Cortex of kidney (tissue), 1 donor: ENCODE measurements around the gene EHD2.
"Not testable (repeated sequence)": the region's sequence is repeated elsewhere in the genome, so short reads cannot be mapped to it uniquely, and the experiment has no call there.

Source experiments
- DNase-seq: peaks from one replicate; lab custom pipeline; 2025; lab: John Stamatoyannopoulos, UW

EHD2 gene, protein sequence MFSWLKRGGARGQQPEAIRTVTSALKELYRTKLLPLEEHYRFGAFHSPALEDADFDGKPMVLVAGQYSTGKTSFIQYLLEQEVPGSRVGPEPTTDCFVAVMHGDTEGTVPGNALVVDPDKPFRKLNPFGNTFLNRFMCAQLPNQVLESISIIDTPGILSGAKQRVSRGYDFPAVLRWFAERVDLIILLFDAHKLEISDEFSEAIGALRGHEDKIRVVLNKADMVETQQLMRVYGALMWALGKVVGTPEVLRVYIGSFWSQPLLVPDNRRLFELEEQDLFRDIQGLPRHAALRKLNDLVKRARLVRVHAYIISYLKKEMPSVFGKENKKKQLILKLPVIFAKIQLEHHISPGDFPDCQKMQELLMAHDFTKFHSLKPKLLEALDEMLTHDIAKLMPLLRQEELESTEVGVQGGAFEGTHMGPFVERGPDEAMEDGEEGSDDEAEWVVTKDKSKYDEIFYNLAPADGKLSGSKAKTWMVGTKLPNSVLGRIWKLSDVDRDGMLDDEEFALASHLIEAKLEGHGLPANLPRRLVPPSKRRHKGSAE

GRCh38 chr19:47713046-47714021, at the start of gene EHD2:
Gene EHD2 (plus strand): TSS chr19:47713422. CDS start chr19:47716613, 3,191 bp downstream.
- no peak for DNase-seq

- DNase-seq, result no peak
These were observed 49.7 kb upstream of the EHD2 start for GRCh38 chr19:47663435-47663910.

DNA sequence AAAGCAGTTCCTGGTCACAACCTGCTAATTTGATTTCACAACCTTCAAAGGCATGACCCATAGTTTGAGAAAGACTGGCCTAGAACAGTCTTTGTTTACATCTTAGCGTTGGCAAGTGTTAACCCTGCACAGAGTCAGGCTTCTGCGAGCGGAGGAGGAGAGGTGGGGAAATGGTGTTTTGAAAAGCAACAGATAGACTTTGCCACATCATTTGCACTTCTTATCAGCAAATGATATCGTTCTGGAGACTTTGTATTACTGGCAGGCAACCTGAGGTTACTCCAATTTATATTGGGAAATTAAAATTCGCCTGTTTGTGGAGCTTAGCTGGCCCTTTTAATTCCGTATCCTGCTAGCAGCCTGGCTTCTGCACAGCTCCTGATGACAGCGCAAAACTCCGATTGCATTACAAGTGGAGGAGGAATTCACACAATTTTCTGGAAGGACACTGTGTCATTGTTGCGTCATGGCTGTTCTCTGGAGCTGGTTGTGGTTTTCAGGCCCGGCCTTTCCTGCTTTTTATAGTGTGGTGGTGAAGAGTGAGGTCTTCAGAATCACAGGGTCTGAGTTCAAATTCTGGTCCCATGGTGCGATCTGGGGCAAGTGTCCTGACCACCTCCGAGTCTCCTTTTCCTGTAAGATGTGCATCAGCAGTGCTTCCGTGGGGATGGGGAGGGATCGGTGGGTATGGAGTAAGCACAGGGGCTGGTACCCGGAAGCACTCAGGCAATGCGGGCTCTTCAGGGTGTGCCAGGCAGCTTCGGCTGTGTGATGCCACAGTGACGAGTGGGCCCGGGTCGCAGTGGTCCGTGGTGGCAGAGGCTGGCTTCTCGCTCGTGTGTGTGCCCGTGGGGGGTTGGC, 49.1 kb upstream of the EHD2 start:
- no peak for DNase-seq

DNA sequence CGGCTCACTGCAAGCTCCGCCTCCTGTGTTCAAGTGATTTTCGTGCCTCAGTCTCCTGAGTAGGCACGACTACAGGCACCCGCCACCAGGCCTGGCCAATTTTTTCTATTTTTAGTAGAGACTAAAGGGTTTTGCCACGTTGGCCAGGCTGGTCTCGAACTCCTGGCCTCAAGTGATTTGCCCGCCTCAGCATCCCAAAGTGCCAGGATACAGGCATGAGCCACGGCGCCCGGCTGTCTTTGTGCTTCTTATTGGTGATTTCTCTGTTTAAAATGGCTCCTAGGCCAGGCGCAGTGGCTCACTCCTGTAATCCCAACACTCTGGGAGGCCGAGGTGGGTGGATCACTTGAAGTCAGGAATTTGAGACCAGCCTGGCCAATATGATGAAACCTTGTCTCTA, 44.7 kb upstream of the EHD2 start:
- DNase-seq, result not testable (repeated sequence)

DNA sequence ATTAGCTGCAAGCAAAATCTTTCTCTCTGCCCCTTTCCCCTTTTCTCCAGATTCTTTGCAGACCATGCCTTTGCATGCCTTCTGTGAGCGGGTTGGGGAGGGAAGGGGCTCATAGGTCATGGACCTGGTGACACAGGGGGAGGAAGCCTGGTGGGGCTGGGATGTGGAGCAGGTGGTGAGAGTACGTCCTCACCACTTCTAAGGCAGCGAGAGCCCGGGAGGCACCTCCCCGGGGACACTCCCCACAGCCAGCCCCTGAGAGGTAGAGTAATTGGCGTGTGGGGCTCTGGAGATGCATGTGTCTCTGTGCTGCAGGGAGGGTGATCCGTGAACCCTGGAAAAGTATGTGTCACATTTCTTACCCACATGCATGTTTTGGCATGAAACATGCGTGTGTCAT, 42.5 kb upstream of the EHD2 start:
- DNase-seq, result no peak

DNA sequence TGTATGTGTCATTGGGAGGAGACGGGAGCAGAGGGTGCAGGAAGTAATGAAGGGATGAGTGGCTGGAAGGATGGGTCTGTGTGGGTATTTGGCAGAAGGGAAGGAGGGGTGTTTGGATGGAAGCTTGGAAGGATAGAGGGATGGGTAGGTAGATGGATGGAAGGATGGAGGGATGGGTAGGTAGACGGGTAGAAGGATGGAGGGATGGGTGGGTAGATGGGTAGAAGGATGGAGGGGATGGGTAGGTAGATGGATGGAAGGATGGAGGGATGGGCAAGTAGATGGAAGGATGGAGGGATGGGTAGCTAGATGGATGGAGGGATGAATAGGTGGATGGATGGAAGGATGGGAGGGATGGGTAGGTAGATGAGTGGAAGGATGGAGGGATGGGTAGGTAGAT, 41.7 kb upstream of the EHD2 start:
- DNase-seq, result no peak

DNA sequence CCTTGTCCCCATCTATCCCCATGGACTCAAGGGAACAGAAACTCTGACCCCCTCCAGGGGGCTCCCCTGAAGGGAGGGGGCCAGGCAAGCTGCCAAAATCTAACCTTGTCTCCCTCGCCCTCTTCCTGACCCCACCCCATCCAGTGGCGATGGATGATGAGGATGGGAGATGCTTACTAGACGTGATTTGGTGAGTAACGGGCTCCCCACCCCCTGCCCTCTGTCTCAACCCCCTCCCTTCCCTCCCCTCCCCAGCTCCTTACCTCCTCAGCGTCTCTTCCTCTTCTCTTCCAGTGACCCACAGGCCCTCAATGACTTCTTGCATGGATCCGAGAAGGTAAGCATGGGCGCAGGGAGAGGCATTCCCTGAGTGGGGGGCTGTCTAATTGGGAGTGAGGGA, 39.8 kb upstream of the EHD2 start:
- DNase-seq, result no peak

- no peak for DNase-seq
These were observed 38.7 kb upstream of the EHD2 start for GRCh38 chr19:47674548-47674947.

DNA sequence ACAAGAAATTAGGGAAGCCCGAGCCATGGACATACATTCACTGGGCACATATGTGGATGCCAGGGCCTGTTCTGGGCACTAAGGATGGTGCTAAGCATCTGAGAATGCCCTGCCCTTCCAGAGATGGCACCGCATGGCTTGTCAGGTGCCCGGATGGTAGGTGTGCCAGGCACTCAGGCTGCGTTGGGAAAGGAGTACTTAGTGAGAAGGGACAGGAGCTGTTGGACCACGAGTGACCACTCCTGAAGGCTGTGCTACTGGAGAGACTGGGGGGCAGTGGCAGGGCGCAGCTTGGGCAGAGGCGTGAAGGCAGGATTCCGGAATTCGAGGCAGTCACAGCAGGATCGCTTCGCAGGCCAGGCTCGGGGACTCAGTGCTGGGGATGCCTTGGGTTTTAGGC, 38.0 kb upstream of the EHD2 start:
- no peak for DNase-seq

GRCh38 chr19:47675859-47676258, 37.4 kb upstream of the EHD2 start:
- DNase-seq, result no peak

DNA sequence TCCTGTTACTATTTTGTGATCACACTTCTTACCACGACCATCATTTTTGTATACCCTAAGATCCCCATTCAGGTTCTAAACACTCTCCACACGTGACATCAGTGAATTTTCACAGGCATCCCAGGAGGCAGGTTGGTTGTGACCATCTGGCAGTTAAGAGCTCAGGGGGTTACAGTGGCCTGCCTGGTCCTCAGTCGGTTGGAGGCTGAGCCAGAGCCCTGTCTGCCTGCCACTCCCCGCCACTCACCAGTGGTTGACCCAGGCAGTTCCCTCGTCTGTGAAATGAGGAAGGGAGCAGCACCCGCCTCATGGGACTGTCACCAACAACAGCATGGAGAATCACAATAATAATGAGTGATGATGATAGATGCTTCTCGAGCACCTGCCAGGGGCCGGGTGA, 36.4 kb upstream of the EHD2 start:
- DNase-seq, result no peak

DNA sequence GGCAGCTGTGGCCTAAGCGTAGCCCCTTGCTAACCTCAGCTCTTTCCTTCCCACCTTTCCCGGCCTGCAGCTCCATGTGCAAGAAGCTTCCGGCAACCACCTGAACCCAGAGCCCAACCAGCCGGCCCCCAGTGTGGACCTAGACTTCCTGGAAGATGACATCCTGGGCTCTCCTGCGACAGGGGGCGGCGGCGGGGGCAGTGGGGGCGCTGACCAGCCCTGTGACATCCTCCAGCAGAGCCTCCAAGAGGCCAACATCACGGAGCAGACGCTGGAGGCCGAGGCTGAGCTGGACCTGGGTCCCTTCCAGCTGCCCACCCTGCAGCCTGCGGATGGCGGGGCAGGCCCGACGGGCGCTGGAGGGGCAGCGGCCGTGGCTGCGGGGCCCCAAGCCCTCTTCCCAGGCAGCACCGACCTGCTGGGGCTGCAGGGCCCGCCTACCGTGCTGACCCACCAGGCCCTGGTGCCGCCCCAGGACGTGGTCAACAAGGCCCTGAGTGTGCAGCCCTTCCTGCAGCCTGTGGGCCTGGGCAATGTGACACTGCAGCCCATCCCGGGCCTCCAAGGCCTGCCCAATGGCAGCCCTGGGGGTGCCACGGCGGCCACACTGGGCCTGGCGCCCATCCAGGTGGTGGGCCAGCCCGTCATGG, 33.8 kb upstream of the EHD2 start:
- DNase-seq, result no peak

DNA sequence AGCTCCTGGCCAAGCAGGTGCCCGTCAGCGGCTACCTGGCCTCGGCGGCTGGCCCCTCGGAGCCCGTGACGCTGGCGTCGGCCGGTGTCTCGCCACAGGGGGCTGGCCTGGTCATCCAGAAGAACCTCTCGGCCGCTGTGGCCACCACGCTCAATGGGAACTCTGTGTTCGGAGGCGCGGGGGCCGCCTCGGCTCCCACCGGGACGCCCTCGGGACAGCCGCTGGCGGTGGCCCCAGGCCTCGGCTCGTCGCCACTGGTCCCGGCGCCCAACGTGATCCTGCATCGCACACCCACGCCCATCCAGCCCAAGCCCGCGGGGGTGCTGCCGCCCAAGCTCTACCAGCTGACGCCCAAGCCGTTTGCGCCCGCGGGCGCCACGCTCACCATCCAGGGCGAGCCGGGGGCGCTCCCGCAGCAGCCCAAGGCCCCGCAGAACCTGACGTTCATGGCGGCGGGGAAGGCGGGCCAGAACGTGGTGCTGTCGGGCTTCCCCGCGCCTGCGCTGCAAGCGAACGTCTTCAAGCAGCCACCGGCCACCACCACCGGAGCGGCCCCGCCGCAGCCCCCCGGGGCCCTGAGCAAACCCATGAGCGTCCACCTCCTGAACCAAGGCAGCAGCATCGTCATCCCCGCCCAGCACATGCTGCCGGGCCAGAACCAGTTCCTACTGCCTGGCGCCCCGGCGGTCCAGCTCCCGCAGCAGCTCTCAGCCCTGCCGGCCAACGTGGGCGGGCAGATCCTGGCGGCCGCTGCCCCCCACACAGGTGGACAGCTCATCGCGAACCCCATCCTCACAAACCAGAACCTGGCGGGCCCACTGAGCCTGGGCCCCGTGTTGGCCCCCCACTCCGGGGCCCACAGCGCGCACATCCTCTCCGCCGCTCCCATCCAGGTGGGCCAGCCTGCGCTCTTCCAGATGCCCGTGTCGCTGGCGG, 33.0 kb upstream of the EHD2 start:
- DNase-seq, result no peak

DNA sequence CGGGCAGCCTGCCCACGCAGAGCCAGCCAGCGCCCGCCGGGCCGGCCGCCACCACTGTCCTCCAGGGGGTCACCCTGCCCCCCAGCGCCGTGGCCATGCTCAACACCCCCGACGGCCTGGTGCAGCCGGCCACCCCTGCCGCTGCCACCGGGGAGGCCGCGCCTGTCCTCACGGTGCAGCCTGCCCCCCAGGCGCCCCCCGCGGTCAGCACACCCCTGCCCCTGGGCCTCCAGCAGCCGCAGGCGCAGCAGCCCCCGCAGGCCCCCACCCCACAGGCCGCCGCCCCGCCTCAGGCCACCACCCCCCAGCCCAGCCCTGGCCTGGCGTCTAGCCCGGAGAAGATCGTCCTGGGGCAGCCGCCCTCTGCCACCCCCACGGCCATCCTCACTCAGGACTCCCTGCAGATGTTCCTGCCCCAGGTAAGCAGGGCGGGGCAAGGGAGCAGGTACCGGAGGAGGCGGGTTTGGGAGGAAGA, 32.3 kb upstream of the EHD2 start:
- DNase-seq, result no peak

- no peak for DNase-seq
These were observed 31.8 kb upstream of the EHD2 start for GRCh38 chr19:47681388-47681787.

DNA sequence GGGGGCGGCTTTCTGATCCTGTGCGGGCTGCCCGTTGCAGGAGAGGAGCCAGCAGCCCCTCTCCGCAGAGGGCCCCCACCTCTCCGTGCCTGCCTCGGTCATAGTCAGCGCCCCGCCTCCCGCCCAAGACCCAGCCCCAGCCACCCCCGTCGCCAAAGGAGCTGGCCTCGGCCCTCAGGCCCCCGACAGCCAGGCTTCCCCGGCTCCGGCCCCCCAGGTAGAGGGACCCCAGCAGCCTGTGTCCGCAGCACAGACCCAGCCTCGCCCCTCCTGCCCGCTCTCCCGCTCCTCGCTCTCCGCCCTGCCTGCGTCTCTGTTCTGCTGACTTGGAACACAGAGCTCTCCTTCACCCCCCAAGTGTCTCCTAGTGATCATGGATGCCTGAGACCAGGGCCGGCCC, 31.3 kb upstream of the EHD2 start:
- DNase-seq, result no peak

- no peak for DNase-seq
These were observed 30.3 kb upstream of the EHD2 start for GRCh38 chr19:47682939-47683338.

- DNase-seq, result no peak
These were observed 26.4 kb upstream of the EHD2 start for GRCh38 chr19:47686679-47687450.

DNA sequence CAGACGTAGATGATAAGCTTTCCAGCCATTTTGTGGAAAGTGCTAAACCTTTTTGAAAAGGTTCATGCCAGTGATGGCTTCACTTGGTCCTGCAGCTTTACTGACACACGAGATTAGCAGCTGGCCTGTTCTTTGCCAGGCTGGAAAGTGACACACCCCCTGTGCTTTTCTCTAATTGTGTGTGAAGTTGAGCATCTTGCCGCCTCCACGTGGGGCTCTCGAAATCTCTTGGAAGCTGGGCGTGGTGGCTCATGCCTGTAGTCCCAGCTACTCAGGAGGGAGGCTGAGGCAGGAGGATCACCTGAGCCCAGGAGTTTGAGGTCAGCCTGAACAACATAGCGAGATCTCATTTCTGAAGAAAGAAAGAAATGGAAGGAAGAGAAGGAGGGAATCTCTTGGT, 25.3 kb upstream of the EHD2 start:
- no peak for DNase-seq
